ENCODE results near the gene NMNAT2. TPM values are rescaled to one million over a fixed set of nuclear protein-coding genes. Genes with fewer than 3 reads are reported as not detected.

NMNAT2 gene
- total RNA-seq, 1 experiment from 2014 or later, result not detected

DNA sequence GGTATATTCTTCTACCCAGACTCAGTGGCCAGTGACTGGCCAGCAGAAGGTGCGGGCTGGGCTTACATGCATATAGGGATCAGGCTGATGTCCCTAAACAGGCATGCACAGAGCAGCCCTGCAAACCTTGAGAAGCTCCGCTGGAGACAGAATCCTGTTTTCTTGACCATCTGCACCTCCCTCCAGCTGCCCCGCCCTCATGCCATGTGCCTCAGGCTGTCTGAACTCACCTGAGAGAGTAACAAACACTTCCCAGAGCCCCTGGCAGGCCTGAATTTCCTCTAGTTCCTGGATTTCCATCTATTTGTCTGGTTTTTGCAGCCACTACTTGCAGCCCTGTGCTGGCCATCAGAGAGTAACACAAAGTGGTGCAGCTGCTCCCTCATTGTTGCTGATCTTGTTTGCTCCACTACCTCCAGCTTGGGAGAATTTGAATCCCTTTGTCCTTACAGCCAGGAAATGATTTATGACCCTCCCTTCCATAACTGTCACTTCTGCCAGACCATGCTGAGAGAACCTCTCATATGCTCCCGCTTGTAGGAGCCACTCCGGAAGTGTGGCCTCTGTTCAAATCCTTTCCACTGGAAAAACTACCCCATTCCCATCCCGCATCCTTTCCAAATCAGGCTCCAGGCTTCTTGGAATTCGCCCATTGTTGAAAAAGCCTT is 113.6 kb downstream of the NMNAT2 start:
- no peaks in the 10 kb centered on the region for H4K20me1 ChIP-seq (ENCODE audit: insufficient read depth)
- no peaks in the 10 kb centered on the region for H3K9me3 ChIP-seq (ENCODE audit: control insufficient read depth in 1 of 2, insufficient read depth in 1 of 2, low read depth in 1 of 2, low read length in 2 of 2)
- H3K27me3 ChIP-seq (ENCODE audit: insufficient read depth, low read length), result no peaks in the 10 kb centered on the region
- no peak overlapping the region for H3K27ac ChIP-seq (ENCODE audit: low read depth, low read length)
- no peaks in the 10 kb centered on the region for H3K9me2 ChIP-seq (ENCODE audit: insufficient read depth)
- intact Hi-C loops (cut with micrococcal nuclease), result no loop called here
- POLR2A ChIA-PET, result no interaction called here
- no peaks in the 10 kb centered on the region; a peak in 1 of 4 replicates for H3K4me1 ChIP-seq (ENCODE audit: control insufficient read depth in 1 of 2, insufficient read depth in 2 of 2, low read length in 2 of 2)
- RAD21 ChIA-PET (ENCODE audit: low non-redundant PET in 1 of 2, low total read pairs in 2 of 2, uncharacterized antibody in 2 of 2, unreplicated experiment in 2 of 2), result no interaction called here
- no peak for TF ChIP-seq ELF1 (IDR thresholded peaks at IDR 0.05; ENCODE audit: borderline replicate concordance, low read depth)
- no peak for TF ChIP-seq POLR2AphosphoS5 (IDR thresholded peaks at IDR 0.05; ENCODE audit: low read depth, low read length)
- TF ChIP-seq, protein P1, sequence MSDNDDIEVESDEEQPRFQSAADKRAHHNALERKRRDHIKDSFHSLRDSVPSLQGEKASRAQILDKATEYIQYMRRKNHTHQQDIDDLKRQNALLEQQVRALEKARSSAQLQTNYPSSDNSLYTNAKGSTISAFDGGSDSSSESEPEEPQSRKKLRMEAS (IDR thresholded peaks at IDR 0.05), result no peak
- TF ChIP-seq, protein P2, sequence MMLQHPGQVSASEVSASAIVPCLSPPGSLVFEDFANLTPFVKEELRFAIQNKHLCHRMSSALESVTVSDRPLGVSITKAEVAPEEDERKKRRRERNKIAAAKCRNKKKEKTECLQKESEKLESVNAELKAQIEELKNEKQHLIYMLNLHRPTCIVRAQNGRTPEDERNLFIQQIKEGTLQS (IDR thresholded peaks at IDR 0.05), result no peak
- no peak for TF ChIP-seq ZBTB33 (IDR thresholded peaks at IDR 0.05; ENCODE audit: extremely low read depth, insufficient replicate concordance, low read length)
- TF ChIP-seq, protein P3, sequence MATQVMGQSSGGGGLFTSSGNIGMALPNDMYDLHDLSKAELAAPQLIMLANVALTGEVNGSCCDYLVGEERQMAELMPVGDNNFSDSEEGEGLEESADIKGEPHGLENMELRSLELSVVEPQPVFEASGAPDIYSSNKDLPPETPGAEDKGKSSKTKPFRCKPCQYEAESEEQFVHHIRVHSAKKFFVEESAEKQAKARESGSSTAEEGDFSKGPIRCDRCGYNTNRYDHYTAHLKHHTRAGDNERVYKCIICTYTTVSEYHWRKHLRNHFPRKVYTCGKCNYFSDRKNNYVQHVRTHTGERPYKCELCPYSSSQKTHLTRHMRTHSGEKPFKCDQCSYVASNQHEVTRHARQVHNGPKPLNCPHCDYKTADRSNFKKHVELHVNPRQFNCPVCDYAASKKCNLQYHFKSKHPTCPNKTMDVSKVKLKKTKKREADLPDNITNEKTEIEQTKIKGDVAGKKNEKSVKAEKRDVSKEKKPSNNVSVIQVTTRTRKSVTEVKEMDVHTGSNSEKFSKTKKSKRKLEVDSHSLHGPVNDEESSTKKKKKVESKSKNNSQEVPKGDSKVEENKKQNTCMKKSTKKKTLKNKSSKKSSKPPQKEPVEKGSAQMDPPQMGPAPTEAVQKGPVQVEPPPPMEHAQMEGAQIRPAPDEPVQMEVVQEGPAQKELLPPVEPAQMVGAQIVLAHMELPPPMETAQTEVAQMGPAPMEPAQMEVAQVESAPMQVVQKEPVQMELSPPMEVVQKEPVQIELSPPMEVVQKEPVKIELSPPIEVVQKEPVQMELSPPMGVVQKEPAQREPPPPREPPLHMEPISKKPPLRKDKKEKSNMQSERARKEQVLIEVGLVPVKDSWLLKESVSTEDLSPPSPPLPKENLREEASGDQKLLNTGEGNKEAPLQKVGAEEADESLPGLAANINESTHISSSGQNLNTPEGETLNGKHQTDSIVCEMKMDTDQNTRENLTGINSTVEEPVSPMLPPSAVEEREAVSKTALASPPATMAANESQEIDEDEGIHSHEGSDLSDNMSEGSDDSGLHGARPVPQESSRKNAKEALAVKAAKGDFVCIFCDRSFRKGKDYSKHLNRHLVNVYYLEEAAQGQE (IDR thresholded peaks at IDR 0.05; ENCODE audit: low read depth), result no peak
- no peak for TF ChIP-seq EGR1 (IDR thresholded peaks at IDR 0.05; ENCODE audit: low read depth)
- TF ChIP-seq FOSL1 (IDR thresholded peaks at IDR 0.05; ENCODE audit: low read depth), result no peak
- TF ChIP-seq JUND (IDR thresholded peaks at IDR 0.05), result no peak
- no peak for TF ChIP-seq POLR2A (IDR thresholded peaks at IDR 0.05; ENCODE audit: borderline replicate concordance, extremely low read depth, insufficient read depth, insufficient read length)
- no peak for TF ChIP-seq TCF7L2 (IDR thresholded peaks at IDR 0.05; ENCODE audit: borderline replicate concordance, extremely low read depth, insufficient read depth, insufficient read length)
- no peak for TF ChIP-seq CEBPB (IDR thresholded peaks at IDR 0.05; ENCODE audit: low read depth)
- no peak for TF ChIP-seq SIN3A (IDR thresholded peaks at IDR 0.05; ENCODE audit: low read depth)
- TF ChIP-seq EZH2 (IDR thresholded peaks at IDR 0.05), result no peak
- no peak for TF ChIP-seq EZH2phosphoT487 (IDR thresholded peaks at IDR 0.05; ENCODE audit: borderline replicate concordance)
- no peak for TF ChIP-seq ZNF274 (IDR thresholded peaks at IDR 0.05; ENCODE audit: low read depth, low read length)
- H3K9ac ChIP-seq (ENCODE audit: low read length), result no peak overlapping the region
- no peak overlapping the region for H3K4me3 ChIP-seq (replicated peaks in 1 of 2; ENCODE audit: low read depth in 1 of 2, low read length in 2 of 2)
- ATAC-seq (no peak), DNase-seq (ENCODE audit: low read depth, low spot score) (no peak)
- no peak overlapping the region for H2AFZ ChIP-seq (ENCODE audit: low read depth, low read length, poor library complexity, severe bottlenecking)
- CTCF ChIA-PET, result no interaction called here
- BruUV-seq (replicated peaks), result no TSS peak
- H3K4me2 ChIP-seq (ENCODE audit: low read length), result no peak overlapping the region
- H3K79me2 ChIP-seq (ENCODE audit: insufficient read depth, low read length), result no peaks in the 10 kb centered on the region
- no peaks in the 10 kb centered on the region for H3K36me3 ChIP-seq (ENCODE audit: control insufficient read depth in 1 of 2, insufficient read depth in 2 of 2, low read length in 2 of 2)

Measured in HCT116 (cell line).